ENCODE results near the gene ITGB7. TPM values are rescaled to one million over a fixed set of nuclear protein-coding genes. Genes with fewer than 3 reads are reported as not detected.

Gene ITGB7
- total and polyA plus RNA-seq, 9 of the 15 experiments (the other 6 are each of a cell fraction or from before 2014, with no cell fraction given) = 0.06 to 2.0 (median 0.67) TPM

DNA sequence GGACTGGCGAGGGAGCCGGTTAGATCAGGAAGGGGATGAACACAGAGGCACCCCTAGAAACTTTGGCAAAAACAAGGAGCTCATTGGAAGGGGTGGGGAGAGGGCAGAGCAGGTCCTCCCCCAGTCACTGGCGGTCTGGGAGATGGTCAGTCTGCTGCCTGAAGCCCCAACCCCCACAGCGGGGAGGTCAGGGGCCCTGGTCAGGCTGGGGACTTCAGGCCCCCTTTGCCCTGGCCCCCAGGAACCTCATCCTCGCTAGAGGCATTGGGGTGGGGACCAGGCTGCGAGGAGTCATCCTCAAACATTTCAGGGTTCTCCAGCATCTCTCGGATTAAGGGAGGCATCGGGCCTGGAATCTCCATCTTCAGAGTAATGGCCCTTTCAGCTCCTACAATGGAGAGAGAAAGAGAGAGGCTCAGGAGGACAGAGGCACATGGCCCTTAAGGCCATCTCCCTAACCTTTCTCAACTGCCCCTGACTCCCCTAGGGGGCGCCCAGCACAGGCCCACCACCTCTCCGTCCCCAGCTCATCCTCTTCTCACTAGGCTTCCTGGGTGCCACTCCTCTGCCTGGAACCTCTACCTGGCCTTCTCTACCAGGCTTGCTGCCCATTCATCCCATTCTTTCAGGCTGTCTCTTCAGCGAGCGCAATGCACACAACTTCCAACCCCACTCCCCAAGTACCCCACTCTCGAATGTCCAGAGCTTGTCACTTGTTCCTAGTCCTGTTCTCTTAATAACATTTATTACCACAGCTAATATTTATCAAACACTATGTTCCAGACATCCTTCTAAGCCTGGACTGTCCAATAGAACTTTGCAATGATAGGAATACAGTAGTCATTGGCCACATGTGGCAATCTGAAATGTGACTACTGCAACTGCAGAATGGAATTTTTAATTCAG is 4.7 kb upstream of the ITGB7 start (continued):
- TF ChIP-seq, protein P1, sequence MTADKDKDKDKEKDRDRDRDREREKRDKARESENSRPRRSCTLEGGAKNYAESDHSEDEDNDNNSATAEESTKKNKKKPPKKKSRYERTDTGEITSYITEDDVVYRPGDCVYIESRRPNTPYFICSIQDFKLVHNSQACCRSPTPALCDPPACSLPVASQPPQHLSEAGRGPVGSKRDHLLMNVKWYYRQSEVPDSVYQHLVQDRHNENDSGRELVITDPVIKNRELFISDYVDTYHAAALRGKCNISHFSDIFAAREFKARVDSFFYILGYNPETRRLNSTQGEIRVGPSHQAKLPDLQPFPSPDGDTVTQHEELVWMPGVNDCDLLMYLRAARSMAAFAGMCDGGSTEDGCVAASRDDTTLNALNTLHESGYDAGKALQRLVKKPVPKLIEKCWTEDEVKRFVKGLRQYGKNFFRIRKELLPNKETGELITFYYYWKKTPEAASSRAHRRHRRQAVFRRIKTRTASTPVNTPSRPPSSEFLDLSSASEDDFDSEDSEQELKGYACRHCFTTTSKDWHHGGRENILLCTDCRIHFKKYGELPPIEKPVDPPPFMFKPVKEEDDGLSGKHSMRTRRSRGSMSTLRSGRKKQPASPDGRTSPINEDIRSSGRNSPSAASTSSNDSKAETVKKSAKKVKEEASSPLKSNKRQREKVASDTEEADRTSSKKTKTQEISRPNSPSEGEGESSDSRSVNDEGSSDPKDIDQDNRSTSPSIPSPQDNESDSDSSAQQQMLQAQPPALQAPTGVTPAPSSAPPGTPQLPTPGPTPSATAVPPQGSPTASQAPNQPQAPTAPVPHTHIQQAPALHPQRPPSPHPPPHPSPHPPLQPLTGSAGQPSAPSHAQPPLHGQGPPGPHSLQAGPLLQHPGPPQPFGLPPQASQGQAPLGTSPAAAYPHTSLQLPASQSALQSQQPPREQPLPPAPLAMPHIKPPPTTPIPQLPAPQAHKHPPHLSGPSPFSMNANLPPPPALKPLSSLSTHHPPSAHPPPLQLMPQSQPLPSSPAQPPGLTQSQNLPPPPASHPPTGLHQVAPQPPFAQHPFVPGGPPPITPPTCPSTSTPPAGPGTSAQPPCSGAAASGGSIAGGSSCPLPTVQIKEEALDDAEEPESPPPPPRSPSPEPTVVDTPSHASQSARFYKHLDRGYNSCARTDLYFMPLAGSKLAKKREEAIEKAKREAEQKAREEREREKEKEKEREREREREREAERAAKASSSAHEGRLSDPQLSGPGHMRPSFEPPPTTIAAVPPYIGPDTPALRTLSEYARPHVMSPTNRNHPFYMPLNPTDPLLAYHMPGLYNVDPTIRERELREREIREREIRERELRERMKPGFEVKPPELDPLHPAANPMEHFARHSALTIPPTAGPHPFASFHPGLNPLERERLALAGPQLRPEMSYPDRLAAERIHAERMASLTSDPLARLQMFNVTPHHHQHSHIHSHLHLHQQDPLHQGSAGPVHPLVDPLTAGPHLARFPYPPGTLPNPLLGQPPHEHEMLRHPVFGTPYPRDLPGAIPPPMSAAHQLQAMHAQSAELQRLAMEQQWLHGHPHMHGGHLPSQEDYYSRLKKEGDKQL (CRISPR knock-in tag; IDR thresholded peaks at IDR 0.05; ENCODE audit: borderline replicate concordance) = no peak
- TF ChIP-seq KLF13 (tag; IDR thresholded peaks at IDR 0.05; ENCODE audit: borderline replicate concordance, low read depth) (no peak), WHSC1 (IDR thresholded peaks at IDR 0.05; ENCODE audit: low read length) (no peak), RHOXF2B (CRISPR knock-in tag; conservative IDR thresholded peaks at IDR 0.05) (no peak), ZNF274 (IDR thresholded peaks at IDR 0.05; ENCODE audit: borderline replicate concordance, low read depth, low read length) (no peak), ZFP1 (CRISPR knock-in tag; IDR thresholded peaks at IDR 0.05) (no peak), KDM4B (IDR thresholded peaks at IDR 0.05; ENCODE audit: borderline replicate concordance in 2 of 2, low read depth in 1 of 2) (no peak), KDM2B (CRISPR knock-in tag; IDR thresholded peaks at IDR 0.05) (no peak), ZNF644 (tag; IDR thresholded peaks at IDR 0.05; ENCODE audit: low read depth) (no peak), ARHGAP35 (IDR thresholded peaks at IDR 0.05; ENCODE audit: partially characterized antibody) (no peak), TCFL5 (CRISPR knock-in tag; conservative IDR thresholded peaks at IDR 0.05) (no peak)
- TF ChIP-seq, protein P2, sequence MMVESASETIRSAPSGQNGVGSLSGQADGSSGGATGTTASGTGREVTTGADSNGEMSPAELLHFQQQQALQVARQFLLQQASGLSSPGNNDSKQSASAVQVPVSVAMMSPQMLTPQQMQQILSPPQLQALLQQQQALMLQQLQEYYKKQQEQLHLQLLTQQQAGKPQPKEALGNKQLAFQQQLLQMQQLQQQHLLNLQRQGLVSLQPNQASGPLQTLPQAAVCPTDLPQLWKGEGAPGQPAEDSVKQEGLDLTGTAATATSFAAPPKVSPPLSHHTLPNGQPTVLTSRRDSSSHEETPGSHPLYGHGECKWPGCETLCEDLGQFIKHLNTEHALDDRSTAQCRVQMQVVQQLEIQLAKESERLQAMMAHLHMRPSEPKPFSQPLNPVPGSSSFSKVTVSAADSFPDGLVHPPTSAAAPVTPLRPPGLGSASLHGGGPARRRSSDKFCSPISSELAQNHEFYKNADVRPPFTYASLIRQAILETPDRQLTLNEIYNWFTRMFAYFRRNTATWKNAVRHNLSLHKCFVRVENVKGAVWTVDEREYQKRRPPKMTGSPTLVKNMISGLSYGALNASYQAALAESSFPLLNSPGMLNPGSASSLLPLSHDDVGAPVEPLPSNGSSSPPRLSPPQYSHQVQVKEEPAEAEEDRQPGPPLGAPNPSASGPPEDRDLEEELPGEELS (CRISPR knock-in tag; IDR thresholded peaks at IDR 0.05; ENCODE audit: borderline replicate concordance) = no peak
- TF ChIP-seq, protein P3, sequence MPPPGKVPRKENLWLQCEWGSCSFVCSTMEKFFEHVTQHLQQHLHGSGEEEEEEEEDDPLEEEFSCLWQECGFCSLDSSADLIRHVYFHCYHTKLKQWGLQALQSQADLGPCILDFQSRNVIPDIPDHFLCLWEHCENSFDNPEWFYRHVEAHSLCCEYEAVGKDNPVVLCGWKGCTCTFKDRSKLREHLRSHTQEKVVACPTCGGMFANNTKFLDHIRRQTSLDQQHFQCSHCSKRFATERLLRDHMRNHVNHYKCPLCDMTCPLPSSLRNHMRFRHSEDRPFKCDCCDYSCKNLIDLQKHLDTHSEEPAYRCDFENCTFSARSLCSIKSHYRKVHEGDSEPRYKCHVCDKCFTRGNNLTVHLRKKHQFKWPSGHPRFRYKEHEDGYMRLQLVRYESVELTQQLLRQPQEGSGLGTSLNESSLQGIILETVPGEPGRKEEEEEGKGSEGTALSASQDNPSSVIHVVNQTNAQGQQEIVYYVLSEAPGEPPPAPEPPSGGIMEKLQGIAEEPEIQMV (tag; conservative IDR thresholded peaks at IDR 0.05; ENCODE audit: low read depth) = no peak
- TF ChIP-seq, protein P4, sequence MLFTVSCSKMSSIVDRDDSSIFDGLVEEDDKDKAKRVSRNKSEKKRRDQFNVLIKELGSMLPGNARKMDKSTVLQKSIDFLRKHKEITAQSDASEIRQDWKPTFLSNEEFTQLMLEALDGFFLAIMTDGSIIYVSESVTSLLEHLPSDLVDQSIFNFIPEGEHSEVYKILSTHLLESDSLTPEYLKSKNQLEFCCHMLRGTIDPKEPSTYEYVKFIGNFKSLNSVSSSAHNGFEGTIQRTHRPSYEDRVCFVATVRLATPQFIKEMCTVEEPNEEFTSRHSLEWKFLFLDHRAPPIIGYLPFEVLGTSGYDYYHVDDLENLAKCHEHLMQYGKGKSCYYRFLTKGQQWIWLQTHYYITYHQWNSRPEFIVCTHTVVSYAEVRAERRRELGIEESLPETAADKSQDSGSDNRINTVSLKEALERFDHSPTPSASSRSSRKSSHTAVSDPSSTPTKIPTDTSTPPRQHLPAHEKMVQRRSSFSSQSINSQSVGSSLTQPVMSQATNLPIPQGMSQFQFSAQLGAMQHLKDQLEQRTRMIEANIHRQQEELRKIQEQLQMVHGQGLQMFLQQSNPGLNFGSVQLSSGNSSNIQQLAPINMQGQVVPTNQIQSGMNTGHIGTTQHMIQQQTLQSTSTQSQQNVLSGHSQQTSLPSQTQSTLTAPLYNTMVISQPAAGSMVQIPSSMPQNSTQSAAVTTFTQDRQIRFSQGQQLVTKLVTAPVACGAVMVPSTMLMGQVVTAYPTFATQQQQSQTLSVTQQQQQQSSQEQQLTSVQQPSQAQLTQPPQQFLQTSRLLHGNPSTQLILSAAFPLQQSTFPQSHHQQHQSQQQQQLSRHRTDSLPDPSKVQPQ (CRISPR knock-in tag; IDR thresholded peaks at IDR 0.05; ENCODE audit: borderline replicate concordance) = no peak
